GM21528 (cell line): ENCODE data around the gene HLA-B.

ENCODE experiments used
- ATAC-seq: cut with Tn5 transposase; IDR thresholded peaks from one replicate; pipeline ENCODE4 v1.9.1; 2021; ENCODE audit warnings: mild to moderate bottlenecking, moderate library complexity; ENCODE audit not compliant: unreplicated experiment, low FRiP score

The HLA-B gene

GRCh38 chr6:31309641-31310040 lies 47.3 kb downstream of the HLA-B start:
- no peak for ATAC-seq

- ATAC-seq, result no peak
These were observed 48.2 kb downstream of the HLA-B start for GRCh38 chr6:31308845-31309175.

GRCh38 chr6:31308050-31308844 lies 48.7 kb downstream of the HLA-B start:
- ATAC-seq, result no peak

GRCh38 chr6:31307669-31308049 lies 49.3 kb downstream of the HLA-B start:
- no peak for ATAC-seq

- no peak for ATAC-seq
These were observed 51.2 kb downstream of the HLA-B start for GRCh38 chr6:31305703-31306219.

GRCh38 chr6:31304683-31305082 lies 52.3 kb downstream of the HLA-B start:
- ATAC-seq, result no peak
